ENCODE data around the gene TMEM130.
"Not testable (repeated sequence)": the region's sequence is repeated elsewhere in the genome, so short reads cannot be mapped to it uniquely, and the experiment has no call there.

TMEM130 gene

DNA sequence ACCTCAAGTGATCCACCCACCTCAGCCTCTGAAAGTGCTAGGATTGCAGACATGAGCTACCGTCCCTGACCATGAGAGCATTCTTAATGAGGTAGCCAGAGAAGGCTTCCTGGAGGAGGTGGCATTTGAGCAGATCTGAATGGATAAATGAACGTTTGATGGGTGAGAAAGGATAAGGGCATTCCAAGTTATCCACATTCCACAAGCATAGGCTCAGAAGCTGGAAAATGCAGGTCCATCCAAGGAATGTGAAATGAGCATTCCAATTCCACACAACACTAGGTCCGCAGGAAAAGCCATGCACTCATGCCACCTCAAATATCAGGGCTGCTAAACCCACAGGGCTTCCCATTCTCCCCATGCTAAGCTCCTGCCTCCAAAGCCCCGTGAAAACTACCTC, 17.0 kb downstream of the TMEM130 start:
- DNase-seq (ENCODE audit: low read depth, low spot score) = no peak
- no peaks in the 10 kb centered on the region for H3K9me3 ChIP-seq (ENCODE audit: low read depth, low read length)
- no peak overlapping the region for H3K27ac ChIP-seq
- TF ChIP-seq EZH2 (IDR thresholded peaks at IDR 0.05) = no peak
- TF ChIP-seq POLR2AphosphoS5 (IDR thresholded peaks at IDR 0.05; ENCODE audit: borderline replicate concordance, low read depth, low read length) = no peak
- TF ChIP-seq FOXP2 (optimal IDR thresholded peaks at IDR 0.05; ENCODE audit: control extremely low read depth, extremely low read length, insufficient read depth) = no peak
- no peaks in the 10 kb centered on the region for H3K36me3 ChIP-seq (ENCODE audit: insufficient read depth, low read length)
- H3K9ac ChIP-seq (ENCODE audit: insufficient read length) = no peak overlapping the region
- no peak overlapping the region for H3K4me3 ChIP-seq

DNA sequence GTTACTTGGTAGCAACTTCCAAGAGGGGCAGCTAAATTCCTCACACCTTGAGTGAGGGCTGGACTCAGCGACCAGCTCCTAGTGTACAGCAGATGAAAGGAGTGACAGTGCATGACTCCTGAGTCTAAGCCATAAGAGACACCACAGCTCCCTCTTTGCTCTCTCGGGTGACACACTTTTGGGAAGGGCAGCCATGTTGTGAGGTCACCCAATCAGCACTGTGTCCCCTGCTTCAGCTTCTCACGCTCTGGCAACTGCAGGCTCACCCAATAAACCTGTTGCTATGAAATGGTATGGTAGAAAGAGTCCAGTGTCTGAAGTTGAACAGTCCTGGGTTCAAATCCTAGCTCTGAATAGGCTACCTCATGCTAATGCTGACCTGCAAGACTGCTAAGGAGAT, 20.9 kb downstream of the TMEM130 start:
- Histone ChIP-seq H3K36me3 (ENCODE audit: insufficient read depth, low read length) (no peaks in the 10 kb centered on the region), H3K4me3 (no peak overlapping the region), H3K27ac (no peak overlapping the region), H3K9me3 (ENCODE audit: low read depth, low read length) (no peaks in the 10 kb centered on the region), H3K9ac (ENCODE audit: insufficient read length) (no peak overlapping the region)
- TF ChIP-seq FOXP2 (optimal IDR thresholded peaks at IDR 0.05; ENCODE audit: control extremely low read depth, extremely low read length, insufficient read depth) (no peak), EZH2 (IDR thresholded peaks at IDR 0.05) (no peak), POLR2AphosphoS5 (IDR thresholded peaks at IDR 0.05; ENCODE audit: borderline replicate concordance, low read depth, low read length) (no peak)
- DNase-seq (ENCODE audit: low read depth, low spot score) = no peak

DNA sequence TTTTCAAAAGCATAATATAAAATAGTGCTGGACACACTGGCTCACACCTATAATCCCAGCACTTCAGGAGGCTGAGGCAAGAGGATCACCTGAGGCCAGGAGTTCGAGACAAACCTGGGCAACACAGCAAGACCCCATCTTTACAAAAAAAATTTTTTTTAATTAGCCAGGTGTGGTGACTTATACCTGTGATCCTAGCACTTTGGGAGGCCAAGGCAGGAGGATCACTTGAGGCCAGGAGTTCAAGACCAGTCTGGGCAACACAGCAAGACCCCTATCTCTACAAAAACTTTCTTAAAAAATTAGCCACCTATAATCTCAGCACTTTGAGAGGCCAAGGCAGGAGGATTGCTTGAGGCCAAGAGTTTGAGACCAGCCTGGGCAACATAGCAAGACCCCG, 27.3 kb downstream of the TMEM130 start:
- DNase-seq (ENCODE audit: low read depth, low spot score); H3K4me3 ChIP-seq; H3K9ac ChIP-seq (ENCODE audit: insufficient read length): not testable (repeated sequence)

GRCh38 chr7:98841179-98841997, 28.4 kb downstream of the TMEM130 start:
- no peak overlapping the region for H3K9ac ChIP-seq (ENCODE audit: insufficient read length)
- no peak overlapping the region for H3K4me3 ChIP-seq
- H3K27ac ChIP-seq = no peak overlapping the region
- no peak for DNase-seq (ENCODE audit: low read depth, low spot score)
- TF ChIP-seq EZH2 (IDR thresholded peaks at IDR 0.05) (no peak), FOXP2 (optimal IDR thresholded peaks at IDR 0.05; ENCODE audit: control extremely low read depth, extremely low read length, insufficient read depth) (peak; percentile 67)
- no peaks in the 10 kb centered on the region for H3K36me3 ChIP-seq (ENCODE audit: insufficient read depth, low read length)
- H3K9me3 ChIP-seq (ENCODE audit: low read depth, low read length) = no peaks in the 10 kb centered on the region

More for the DNA sequence above, 27.3 kb downstream of the TMEM130 start:
- H3K27ac ChIP-seq; H3K36me3 ChIP-seq (ENCODE audit: insufficient read depth, low read length); H3K9me3 ChIP-seq (ENCODE audit: low read depth, low read length): not testable (repeated sequence)

- Histone ChIP-seq H3K9ac (ENCODE audit: insufficient read length) (no peak overlapping the region), H3K9me3 (ENCODE audit: low read depth, low read length) (no peaks in the 10 kb centered on the region), H3K27ac (no peak overlapping the region), H3K4me3 (no peak overlapping the region), H3K36me3 (ENCODE audit: insufficient read depth, low read length) (no peaks in the 10 kb centered on the region)
- no peak for TF ChIP-seq EZH2 (IDR thresholded peaks at IDR 0.05)
- no peak for TF ChIP-seq FOXP2 (optimal IDR thresholded peaks at IDR 0.05; ENCODE audit: control extremely low read depth, extremely low read length, insufficient read depth)
- TF ChIP-seq POLR2AphosphoS5 (IDR thresholded peaks at IDR 0.05; ENCODE audit: borderline replicate concordance, low read depth, low read length) = no peak
- DNase-seq (ENCODE audit: low read depth, low spot score) = no peak
These were observed 29.1 kb downstream of the TMEM130 start for GRCh38 chr7:98840722-98841121.

DNA sequence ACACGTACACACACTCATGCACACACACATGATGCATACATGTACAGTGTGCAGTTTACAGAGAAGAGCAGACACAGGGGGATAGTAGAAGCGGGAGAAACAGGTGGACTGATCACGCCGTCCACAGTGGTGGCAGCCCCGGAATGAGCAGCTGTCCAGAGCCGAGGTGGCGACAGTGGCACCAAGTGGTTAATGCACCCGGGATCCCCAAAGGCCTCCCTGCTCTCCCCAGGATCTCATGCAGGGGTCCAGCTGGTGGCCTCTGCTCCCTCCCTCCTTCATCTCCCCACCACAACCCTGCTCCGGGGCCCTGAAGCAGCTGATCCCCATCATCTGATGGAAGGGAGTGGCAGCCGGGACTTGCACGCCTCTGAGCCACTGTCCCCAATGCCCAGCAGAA, 29.7 kb downstream of the TMEM130 start:
- no peak for DNase-seq (ENCODE audit: low read depth, low spot score)
- Histone ChIP-seq H3K4me3 (no peak overlapping the region), H3K36me3 (ENCODE audit: insufficient read depth, low read length) (no peaks in the 10 kb centered on the region), H3K9me3 (ENCODE audit: low read depth, low read length) (no peaks in the 10 kb centered on the region), H3K9ac (ENCODE audit: insufficient read length) (no peak overlapping the region), H3K27ac (no peak overlapping the region)
- no peak for TF ChIP-seq POLR2AphosphoS5 (IDR thresholded peaks at IDR 0.05; ENCODE audit: borderline replicate concordance, low read depth, low read length)
- no peak for TF ChIP-seq EZH2 (IDR thresholded peaks at IDR 0.05)

DNA sequence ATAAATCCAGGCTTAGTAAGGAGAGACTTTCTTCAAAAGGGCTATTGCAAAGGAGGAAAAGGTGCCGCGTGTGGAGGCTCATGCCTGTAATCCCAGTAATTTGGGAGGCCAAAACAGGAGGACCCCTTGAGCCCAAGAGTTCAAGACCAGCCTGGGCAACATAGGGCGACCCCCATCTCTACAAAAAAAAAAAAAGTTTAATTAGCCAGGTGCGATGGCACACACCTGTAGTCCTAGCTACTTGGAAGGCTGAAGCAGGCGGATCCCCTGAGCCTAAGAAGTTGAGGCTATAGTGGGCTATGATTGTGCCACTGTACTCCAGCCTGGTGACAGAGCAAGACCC, 32.2 kb downstream of the TMEM130 start:
- no peak overlapping the region for H3K9ac ChIP-seq (ENCODE audit: insufficient read length)
- DNase-seq (ENCODE audit: low read depth, low spot score) = no peak
- TF ChIP-seq POLR2AphosphoS5 (IDR thresholded peaks at IDR 0.05; ENCODE audit: borderline replicate concordance, low read depth, low read length) = no peak
- TF ChIP-seq FOXP2 (optimal IDR thresholded peaks at IDR 0.05; ENCODE audit: control extremely low read depth, extremely low read length, insufficient read depth) = no peak
- no peak for TF ChIP-seq EZH2 (IDR thresholded peaks at IDR 0.05)
- H3K9me3 ChIP-seq (ENCODE audit: low read depth, low read length) = no peaks in the 10 kb centered on the region
- no peaks in the 10 kb centered on the region for H3K36me3 ChIP-seq (ENCODE audit: insufficient read depth, low read length)
- H3K4me3 ChIP-seq = no peak overlapping the region
- H3K27ac ChIP-seq = no peak overlapping the region

GRCh38 chr7:98836811-98837629, 32.8 kb downstream of the TMEM130 start:
- DNase-seq (ENCODE audit: low read depth, low spot score) = no peak
- H3K9me3 ChIP-seq (ENCODE audit: low read depth, low read length) = no peaks in the 10 kb centered on the region
- TF ChIP-seq FOXP2 (optimal IDR thresholded peaks at IDR 0.05; ENCODE audit: control extremely low read depth, extremely low read length, insufficient read depth) (no peak), POLR2AphosphoS5 (IDR thresholded peaks at IDR 0.05; ENCODE audit: borderline replicate concordance, low read depth, low read length) (no peak), EZH2 (IDR thresholded peaks at IDR 0.05) (no peak)
- H3K27ac ChIP-seq = no peak overlapping the region
- no peak overlapping the region for H3K9ac ChIP-seq (ENCODE audit: insufficient read length)
- H3K36me3 ChIP-seq (ENCODE audit: insufficient read depth, low read length) = no peaks in the 10 kb centered on the region
- no peak overlapping the region for H3K4me3 ChIP-seq
